H9 (cell line): ENCODE data around the gene DUSP2. TPM values are rescaled to one million over a fixed set of nuclear protein-coding genes. Genes with fewer than 3 reads are reported as not detected.

Source experiments
- DNase-seq: peaks from one replicate; pipeline ENCODE4 v3.0.0-alpha.2; 2017
- H2AFZ ChIP-seq: one replicate; pipeline ENCODE4 v1.6.1; 2013; ENCODE audit warnings: mild to moderate bottlenecking, low read length, control low read depth, moderate library complexity
- H2AK5ac ChIP-seq: 2 replicates; pipeline ENCODE4 v1.6.1; 2013; ENCODE audit warnings: low read length, control low read depth, mixed read lengths; ENCODE audit not compliant: insufficient read length
- H2BK120ac ChIP-seq: one replicate; pipeline ENCODE4 v1.6.1; 2013; ENCODE audit warnings: low read depth, mild to moderate bottlenecking, low read length, control low read depth, inconsistent platforms; ENCODE audit not compliant: poor library complexity, severe bottlenecking
- H2BK12ac ChIP-seq: 2 replicates; pipeline ENCODE4 v1.6.1; 2013; ENCODE audit warnings: low read length, control low read depth, mixed read lengths, low read depth; ENCODE audit not compliant: insufficient read length
- H2BK15ac ChIP-seq: 2 replicates; pipeline ENCODE4 v1.6.1; 2013; ENCODE audit warnings: low read depth, low read length, control low read depth
- H2BK20ac ChIP-seq: one replicate; pipeline ENCODE4 v1.6.1; 2013; ENCODE audit warnings: low read depth, mild to moderate bottlenecking, low read length, control low read depth, inconsistent platforms; ENCODE audit not compliant: poor library complexity, severe bottlenecking
- H2BK5ac ChIP-seq: 2 replicates; pipeline ENCODE4 v1.6.1; 2013; ENCODE audit warnings: low read length, control low read depth, mixed read lengths; ENCODE audit not compliant: insufficient read length
- H3K14ac ChIP-seq: 2 replicates; pipeline ENCODE4 v1.6.1; 2013; ENCODE audit warnings: low read length, control low read depth; ENCODE audit not compliant: insufficient read depth
- H3K18ac ChIP-seq: 2 replicates; pipeline ENCODE4 v1.6.1; 2013; ENCODE audit warnings: low read depth, mild to moderate bottlenecking, mixed read lengths, low read length, control low read depth; ENCODE audit not compliant: insufficient read length
- H3K23ac ChIP-seq: 2 replicates; pipeline ENCODE4 v1.6.1; 2013; ENCODE audit warnings: low read length, control low read depth, mixed read lengths, low read depth; ENCODE audit not compliant: insufficient read length
- H3K23me2 ChIP-seq: 2 replicates; pipeline ENCODE4 v1.6.1; 2013; ENCODE audit warnings: low read depth, mild to moderate bottlenecking, mixed read lengths, low read length, control low read depth; ENCODE audit not compliant: insufficient read length, poor library complexity, severe bottlenecking
- H3K27ac ChIP-seq: 2 replicates; pipeline ENCODE4 v1.5.1; 2013; ENCODE audit warnings: low read length, control low read depth, mixed read lengths, low read depth; ENCODE audit not compliant: insufficient read length
- H3K27me3 ChIP-seq: 2 replicates; pipeline ENCODE4 v1.6.1; 2013; ENCODE audit warnings: low read length, control low read depth, inconsistent platforms; ENCODE audit not compliant: insufficient read depth
- H3K4ac ChIP-seq: 2 replicates; pipeline ENCODE4 v1.6.1; 2013; ENCODE audit warnings: low read depth, mild to moderate bottlenecking, control low read depth, inconsistent platforms, low read length, moderate library complexity
- H3K4me1 ChIP-seq: 2 replicates; pipeline ENCODE4 v1.6.1; 2013; ENCODE audit warnings: low read length, control low read depth, inconsistent platforms; ENCODE audit not compliant: insufficient read depth
- H3K4me2 ChIP-seq: 2 replicates; pipeline ENCODE4 v1.6.1; 2013; ENCODE audit warnings: low read length, control low read depth, mixed read lengths; ENCODE audit not compliant: insufficient read length, insufficient read depth
- H3K56ac ChIP-seq: 2 replicates; pipeline ENCODE4 v1.6.1; 2013; ENCODE audit warnings: low read depth, mild to moderate bottlenecking, mixed read lengths, low read length, control low read depth; ENCODE audit not compliant: insufficient read length
- H3K79me1 ChIP-seq: 2 replicates; pipeline ENCODE4 v1.6.1; 2013; ENCODE audit warnings: low read depth, mild to moderate bottlenecking, moderate library complexity, low read length, control low read depth, inconsistent platforms; ENCODE audit not compliant: insufficient read depth, poor library complexity, severe bottlenecking
- H3K79me2 ChIP-seq: 2 replicates; pipeline ENCODE4 v1.6.1; 2013; ENCODE audit warnings: low read length, control low read depth, inconsistent platforms; ENCODE audit not compliant: insufficient read depth
- H3K9ac ChIP-seq: 2 replicates; pipeline ENCODE4 v1.6.1; 2013; ENCODE audit warnings: low read length, control low read depth, mixed read lengths; ENCODE audit not compliant: insufficient read length; ENCODE audit errors: extremely low read depth
- H3K9me3 ChIP-seq: one replicate; pipeline ENCODE4 v1.6.1; 2013; ENCODE audit warnings: low read depth, low read length, inconsistent platforms; ENCODE audit not compliant: control insufficient read depth
- H3T11ph ChIP-seq: one replicate; pipeline ENCODE4 v1.6.1; 2013; ENCODE audit warnings: mild to moderate bottlenecking, low read length, control low read depth, inconsistent platforms
- H4K20me1 ChIP-seq: one replicate; pipeline ENCODE4 v1.6.1; 2013; ENCODE audit not compliant: control insufficient read depth, insufficient read length, insufficient read depth
- H4K5ac ChIP-seq: 2 replicates; pipeline ENCODE4 v1.6.1; 2013; ENCODE audit warnings: low read depth, mild to moderate bottlenecking, mixed read lengths, low read length, control low read depth; ENCODE audit not compliant: insufficient read length
- H4K8ac ChIP-seq: replicated peaks from 2 replicates; pipeline ENCODE4 v1.6.1; 2013; ENCODE audit warnings: low read length, control low read depth, mixed read lengths, low read depth; ENCODE audit not compliant: insufficient read length
- H4K91ac ChIP-seq: 2 replicates; pipeline ENCODE4 v1.6.1; 2013; ENCODE audit warnings: low read depth, mild to moderate bottlenecking, moderate library complexity, mixed read lengths, low read length, control low read depth; ENCODE audit not compliant: insufficient read length
- H3K27ac Mint-ChIP-seq, 3 experiments: 2 replicates in 2 of 3; 3 replicates in 1 of 3; pipeline ENCODE4 v1.8.0; 2020 to 2021; ENCODE audit warnings: mixed read lengths in 3 of 3, mild to moderate bottlenecking in 1 of 3, moderate library complexity in 1 of 3
- H3K27me3 Mint-ChIP-seq: 2 replicates; pipeline ENCODE4 v1.8.0; 2021; ENCODE audit warnings: low read depth, mild to moderate bottlenecking, moderate library complexity, mixed read lengths
- H3K36me3 Mint-ChIP-seq, 3 experiments: 2 replicates in 2 of 3; 3 replicates in 1 of 3; pipeline ENCODE4 v1.8.0; 2020 to 2021; ENCODE audit warnings: low read depth in 3 of 3, mixed read lengths in 3 of 3; ENCODE audit not compliant: insufficient read depth in 1 of 3
- H3K4me1 Mint-ChIP-seq, 2 experiments: 2 replicates each; pipeline ENCODE4 v1.8.0; 2020; ENCODE audit warnings: mixed read lengths in 2 of 2
- H3K4me3 Mint-ChIP-seq, 2 experiments: 2 replicates in 1 of 2; 3 replicates in 1 of 2; pipeline ENCODE4 v1.8.0; 2020 to 2021; ENCODE audit warnings: mild to moderate bottlenecking in 2 of 2, mixed read lengths in 2 of 2, moderate library complexity in 1 of 2
- H3K9me3 Mint-ChIP-seq, 2 experiments: 2 replicates in 1 of 2; 3 replicates in 1 of 2; pipeline ENCODE4 v1.8.0; 2020; ENCODE audit warnings: mild to moderate bottlenecking in 2 of 2, mixed read lengths in 2 of 2, moderate library complexity in 1 of 2
- WGBS: extraction: QIAGEN DNeasy Blood & Tissue Kit; methylation state at CpG from one replicate; pipeline ENCODE4 v1.1.7; 2013; ENCODE audit warnings: missing lambda C conversion rate, low lambda C conversion rate, mixed read lengths; ENCODE audit not compliant: insufficient read length; ENCODE audit errors: extremely low coverage; 5-methylcytosine and 5-hydroxymethylcytosine counted together
- total RNA-seq: library from RNA; stranded (reverse); gene quantifications from 2 replicates; pipeline ENCODE4 v1.2.1, GENCODE V29; 2021
- TF ChIP-seq, protein P1 (sequence below): fragments of 200-600 bp; sonication (generic); conservative IDR thresholded peaks from 3 replicates; pipeline ENCODE4 v1.8.0; 2021; ENCODE audit warnings: antibody characterized with exemption, mild to moderate bottlenecking

DUSP2 gene
- total RNA-seq, 1 experiment from 2014 or later: 14.9 TPM

DNA sequence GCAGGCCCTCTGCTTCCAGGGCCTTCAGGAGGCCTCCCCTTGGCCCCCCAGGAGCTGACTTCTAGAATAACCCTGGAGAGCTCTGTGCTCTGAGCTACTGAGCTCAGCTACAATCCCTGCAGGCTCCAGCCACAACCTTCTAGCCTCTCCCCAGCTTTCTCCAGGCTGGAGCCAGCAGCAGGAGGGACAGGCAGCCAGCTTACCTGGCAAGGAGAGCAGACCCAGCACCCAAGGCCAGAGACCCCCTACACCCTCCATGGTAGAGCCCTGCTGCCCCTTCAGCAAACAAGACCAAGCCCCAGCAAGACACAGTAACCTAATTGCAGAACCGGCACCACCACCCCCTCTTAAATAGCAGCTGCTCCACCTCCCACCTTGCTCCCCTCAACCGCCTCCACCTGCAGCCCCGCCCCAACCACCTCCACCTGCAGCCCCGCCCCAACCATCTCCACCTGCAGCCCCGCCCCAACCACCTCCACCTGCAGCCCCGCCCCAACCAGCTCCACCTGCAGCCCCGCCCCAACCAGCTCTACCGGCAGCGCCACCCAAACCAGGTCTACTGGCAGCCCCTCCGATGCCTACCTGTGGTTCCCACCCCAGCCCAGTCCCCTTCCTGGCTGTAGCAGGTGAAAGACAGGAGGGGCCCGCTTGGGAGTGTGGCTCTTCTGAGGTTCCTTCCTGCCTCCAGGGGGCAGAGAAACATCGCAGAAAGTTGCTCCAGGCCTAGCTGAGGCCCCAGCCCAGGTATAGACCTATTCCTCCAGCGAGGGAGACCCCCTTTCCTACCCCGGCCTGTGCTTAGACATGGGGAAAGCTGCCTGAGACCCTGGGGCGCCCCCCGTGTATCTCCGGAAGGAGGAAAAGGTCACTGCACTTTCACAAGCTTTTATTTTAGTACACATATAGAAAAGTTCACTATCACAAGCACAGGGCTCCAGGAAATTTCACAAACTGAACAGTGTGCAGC is 6.8 kb downstream of the DUSP2 start, which contains the start of gene ASTL:
ASTL (minus strand) TSS at position 324 of the 967 bp plus-strand sequence; CDS start at position 258, 66 bp downstream.
- Mint-ChIP-seq H3K4me3 (no peak within 1 kb of the TSS; a peak in 1 of 5 replicates), H3K27me3 (peaks cover 15% of the 10 kb centered on the region), H3K36me3 (peaks cover 0 to 7% (median 0%) of the 10 kb centered on the region in 3 experiments; a peak in 2 of 7 replicates), H3K9me3 (no peaks in the 10 kb centered on the region), H3K27ac (peak within 1 kb of the TSS in 1 of 3 experiments; percentile 75; a peak in 2 of 7 replicates), H3K4me1 (peaks cover 12 to 14% of the 10 kb centered on the region in 2 experiments)
- Histone ChIP-seq H3K4ac (no peak within 1 kb of the TSS), H3K23me2 (no peaks in the 10 kb centered on the region), H2BK20ac (no peak within 1 kb of the TSS), H2BK12ac (no peak within 1 kb of the TSS), H3K9me3 (no peaks in the 10 kb centered on the region), H3K4me1 (no peaks in the 10 kb centered on the region), H2BK5ac (no peak within 1 kb of the TSS), H3K9ac (no peak within 1 kb of the TSS), H3K23ac (no peak within 1 kb of the TSS), H3K14ac (no peak within 1 kb of the TSS), H3K27me3 (no peaks in the 10 kb centered on the region), H3K79me2 (no peaks in the 10 kb centered on the region), H2BK15ac (no peak within 1 kb of the TSS), H4K91ac (no peak within 1 kb of the TSS), H4K20me1 (no peaks in the 10 kb centered on the region), H3K4me2 (peak within 1 kb of the TSS; percentile 4), H4K5ac (no peak within 1 kb of the TSS), H4K8ac (no peak within 1 kb of the TSS), H3K18ac (no peak within 1 kb of the TSS), H2AFZ (no peak within 1 kb of the TSS), H3K56ac (no peak within 1 kb of the TSS), H2AK5ac (no peak within 1 kb of the TSS), H2BK120ac (no peak within 1 kb of the TSS), H3K79me1 (no peaks in the 10 kb centered on the region), H3K27ac (no peak within 1 kb of the TSS), H3T11ph (no peak within 1 kb of the TSS)
- TF ChIP-seq, protein P1, sequence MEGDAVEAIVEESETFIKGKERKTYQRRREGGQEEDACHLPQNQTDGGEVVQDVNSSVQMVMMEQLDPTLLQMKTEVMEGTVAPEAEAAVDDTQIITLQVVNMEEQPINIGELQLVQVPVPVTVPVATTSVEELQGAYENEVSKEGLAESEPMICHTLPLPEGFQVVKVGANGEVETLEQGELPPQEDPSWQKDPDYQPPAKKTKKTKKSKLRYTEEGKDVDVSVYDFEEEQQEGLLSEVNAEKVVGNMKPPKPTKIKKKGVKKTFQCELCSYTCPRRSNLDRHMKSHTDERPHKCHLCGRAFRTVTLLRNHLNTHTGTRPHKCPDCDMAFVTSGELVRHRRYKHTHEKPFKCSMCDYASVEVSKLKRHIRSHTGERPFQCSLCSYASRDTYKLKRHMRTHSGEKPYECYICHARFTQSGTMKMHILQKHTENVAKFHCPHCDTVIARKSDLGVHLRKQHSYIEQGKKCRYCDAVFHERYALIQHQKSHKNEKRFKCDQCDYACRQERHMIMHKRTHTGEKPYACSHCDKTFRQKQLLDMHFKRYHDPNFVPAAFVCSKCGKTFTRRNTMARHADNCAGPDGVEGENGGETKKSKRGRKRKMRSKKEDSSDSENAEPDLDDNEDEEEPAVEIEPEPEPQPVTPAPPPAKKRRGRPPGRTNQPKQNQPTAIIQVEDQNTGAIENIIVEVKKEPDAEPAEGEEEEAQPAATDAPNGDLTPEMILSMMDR: peak; percentile 70
- WGBS: no CpG with 5 or more reads among the region's 17 CpGs
- DNase-seq: peak; percentile 98
